MM.1S (cell line): ENCODE measurements around the gene MAD1L1.

Experiments
- CTCF ChIP-seq: fragments of 300-600 bp; sonication (generic); IDR thresholded peaks from 2 replicates; pipeline ENCODE4 v1.5.1; 2016; ENCODE audit warnings: antibody characterized with exemption, low read length, mixed read lengths
- EZH2 ChIP-seq: fragments of 300-600 bp; sonication (generic); optimal IDR thresholded peaks from 2 replicates; pipeline ENCODE3; 2017; ENCODE audit warnings: low read depth, mild to moderate bottlenecking, antibody characterized with exemption, low read length, mixed read lengths
- EZH2phosphoT487 ChIP-seq: fragments of 300-600 bp; sonication (generic); IDR thresholded peaks from 2 replicates; pipeline ENCODE4 v1.6.1; 2018; ENCODE audit warnings: antibody characterized with exemption, low read length

- no peak for TF ChIP-seq EZH2phosphoT487
- no peak for TF ChIP-seq CTCF
- TF ChIP-seq EZH2 = no peak
Measured at GRCh38 chr7:2065528-2065927, 167.2 kb downstream of the MAD1L1 start.
